ENCODE data around the gene PHLDB2.

Gene PHLDB2

DNA sequence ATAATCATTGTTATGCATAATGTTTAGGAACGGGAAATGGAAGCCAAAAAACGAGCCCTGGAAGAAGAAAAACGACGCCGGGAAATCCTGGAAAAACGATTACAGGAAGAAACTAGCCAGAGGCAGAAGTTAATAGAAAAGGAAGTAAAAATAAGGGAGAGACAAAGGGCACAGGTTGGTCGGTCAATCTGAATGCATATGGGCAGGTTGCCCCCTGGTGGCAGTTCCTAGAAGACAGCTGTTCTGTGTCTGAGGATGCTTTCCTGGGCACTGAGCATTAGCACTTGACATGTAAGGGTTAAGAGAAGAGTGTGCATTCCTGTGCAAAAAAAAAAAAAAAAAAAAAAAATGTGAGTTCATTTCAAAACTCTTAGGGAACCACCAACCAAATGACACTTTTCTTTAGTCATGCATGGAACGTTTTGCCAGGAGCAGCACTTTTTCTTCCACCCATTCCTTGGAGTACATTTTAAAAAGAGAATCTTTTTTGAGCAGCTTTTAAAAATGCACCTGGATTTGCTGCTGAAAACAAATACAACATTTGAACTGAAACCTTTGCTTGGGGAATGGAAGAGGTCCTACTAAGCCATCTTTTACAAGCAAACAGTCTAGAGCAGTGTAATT lies 108.7 kb downstream of the PHLDB2 start:
- DNase-seq = peak; percentile 38

DNA sequence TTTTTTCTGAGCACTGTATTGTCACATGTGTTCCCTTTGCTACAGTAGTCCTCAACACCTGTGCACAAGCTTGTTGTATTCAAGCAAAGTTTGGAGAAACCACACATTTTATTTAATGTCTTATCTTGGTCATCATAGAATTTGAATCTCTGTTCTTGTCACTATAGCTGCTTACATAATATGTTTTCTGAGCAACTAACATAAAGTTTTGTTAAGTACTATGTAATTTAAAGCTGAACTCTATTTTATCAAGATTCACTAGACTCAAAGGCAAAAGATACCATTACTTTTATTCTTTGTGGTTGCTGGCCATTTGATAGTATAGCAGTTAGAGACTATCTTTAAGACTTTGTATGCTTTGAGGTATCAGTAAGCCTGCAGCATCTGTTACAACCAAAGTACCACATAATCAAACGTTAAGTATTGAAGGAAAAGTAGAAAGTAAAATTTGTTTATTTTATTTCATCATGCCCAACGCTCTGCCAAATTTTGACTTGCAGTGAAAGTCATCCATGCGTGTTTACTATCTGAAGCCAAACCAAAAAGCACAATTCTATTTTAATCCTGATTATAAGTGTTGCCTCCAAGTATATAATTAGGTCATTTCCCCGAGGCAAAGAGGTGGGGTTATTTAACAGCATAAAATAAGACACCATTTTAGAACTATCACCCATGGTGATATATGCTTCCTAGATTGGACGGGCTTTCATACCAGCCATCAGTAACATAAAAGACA lies 109.4 kb downstream of the PHLDB2 start:
- DNase-seq = no peak

DNA sequence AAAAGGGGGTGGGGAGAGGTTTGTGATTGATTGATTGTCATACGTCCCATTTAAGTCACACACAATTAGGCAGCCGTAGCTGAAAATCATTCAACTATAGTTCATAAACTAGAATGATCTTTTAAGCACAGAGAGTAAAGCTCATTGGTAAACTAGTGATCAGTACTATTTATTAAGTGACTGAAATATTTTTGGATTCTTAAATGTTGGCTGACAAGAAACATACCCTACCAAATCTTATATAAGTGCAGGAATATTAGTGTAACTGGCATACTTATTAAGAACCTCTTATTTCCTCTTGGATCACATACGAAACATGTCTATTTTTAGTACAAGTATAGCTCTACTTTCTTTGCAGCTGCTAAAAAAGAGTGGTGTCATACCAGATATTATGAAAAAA lies 111.3 kb downstream of the PHLDB2 start:
- DNase-seq = no peak

DNA sequence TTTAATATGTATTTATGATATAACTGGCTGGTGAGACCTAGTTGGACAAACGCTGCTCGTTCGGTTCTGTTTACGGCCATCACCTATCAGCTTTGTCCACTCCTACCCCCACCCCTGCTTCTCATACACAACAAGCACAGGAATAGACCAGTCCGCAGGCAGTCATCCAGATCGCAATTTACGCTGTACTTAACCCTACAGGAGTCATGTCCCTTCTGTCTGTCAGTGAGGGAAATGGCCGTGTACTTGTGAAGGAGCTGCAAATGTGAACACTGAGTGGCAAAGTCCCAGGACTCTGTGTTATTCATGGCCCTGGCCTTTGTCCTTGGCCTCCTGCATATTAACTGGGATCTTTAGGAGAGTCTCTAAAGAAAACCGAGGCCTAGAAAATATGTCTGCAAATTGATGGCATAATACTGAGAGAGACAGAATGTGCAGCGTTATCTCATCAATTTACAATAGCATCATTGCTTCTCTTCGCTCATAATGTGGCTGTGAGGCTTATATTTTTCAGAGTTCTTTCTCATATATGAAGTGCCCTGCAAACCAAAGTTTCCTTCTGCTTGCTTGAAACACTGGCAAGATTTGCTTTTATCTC lies 112.6 kb downstream of the PHLDB2 start:
- DNase-seq = peak; percentile 57

DNA sequence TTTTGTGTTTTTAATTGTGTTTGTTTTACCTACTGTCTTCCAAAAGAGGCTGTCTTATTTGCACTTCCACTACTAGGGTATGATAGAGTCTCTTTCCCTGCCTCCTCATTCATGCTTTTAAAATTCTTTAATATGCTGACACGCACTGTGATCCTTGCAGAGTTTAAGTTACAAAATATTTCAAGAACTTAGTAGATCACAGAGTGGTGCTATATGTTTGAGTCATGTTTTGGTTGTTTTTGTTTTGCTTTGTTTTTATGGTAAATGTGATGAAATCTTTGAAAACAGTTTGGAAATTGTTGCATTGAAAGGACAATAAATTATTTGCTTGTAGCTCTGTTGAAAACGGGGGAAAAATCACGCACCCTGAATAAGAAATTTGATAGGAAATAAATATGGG lies 113.8 kb downstream of the PHLDB2 start:
- DNase-seq = no peak

DNA sequence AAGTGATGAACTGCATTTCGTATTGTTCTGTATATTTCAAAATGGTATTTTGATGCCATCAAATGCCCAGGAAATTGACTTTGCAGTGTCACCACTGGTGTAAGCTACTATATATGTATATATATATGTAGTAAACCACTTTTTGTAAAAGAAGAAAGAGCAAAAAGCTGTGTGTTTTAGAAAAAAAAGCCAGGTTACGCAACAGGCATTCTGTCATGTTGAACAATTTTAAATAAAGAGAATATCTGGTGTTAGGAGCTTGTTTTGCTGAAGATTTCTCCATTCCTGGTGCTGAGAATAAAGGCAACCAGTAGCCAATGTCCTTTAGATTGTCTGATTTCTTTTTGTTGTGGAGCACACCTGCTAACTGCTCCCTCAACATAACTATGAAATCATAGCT lies 116.1 kb downstream of the PHLDB2 start:
- DNase-seq = no peak

DNA sequence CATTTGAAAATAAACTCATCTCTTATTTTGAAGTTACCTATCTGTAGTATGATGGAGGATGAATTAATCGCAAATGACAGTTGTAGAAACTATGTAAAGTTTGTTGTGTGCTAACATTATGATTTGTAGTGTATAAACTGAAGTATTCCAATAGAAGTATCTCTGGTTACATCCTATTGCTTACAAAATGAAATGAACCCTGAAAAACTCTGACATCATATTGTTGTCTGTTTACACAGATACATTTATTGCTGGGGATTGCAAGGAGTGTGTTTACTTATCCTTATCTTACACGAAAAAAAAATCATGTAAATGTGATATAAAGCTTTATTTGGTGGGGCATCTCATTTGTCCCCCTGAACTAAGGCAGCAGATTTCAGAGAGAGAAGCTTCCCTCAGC lies 117.2 kb downstream of the PHLDB2 start:
- DNase-seq = no peak

DNA sequence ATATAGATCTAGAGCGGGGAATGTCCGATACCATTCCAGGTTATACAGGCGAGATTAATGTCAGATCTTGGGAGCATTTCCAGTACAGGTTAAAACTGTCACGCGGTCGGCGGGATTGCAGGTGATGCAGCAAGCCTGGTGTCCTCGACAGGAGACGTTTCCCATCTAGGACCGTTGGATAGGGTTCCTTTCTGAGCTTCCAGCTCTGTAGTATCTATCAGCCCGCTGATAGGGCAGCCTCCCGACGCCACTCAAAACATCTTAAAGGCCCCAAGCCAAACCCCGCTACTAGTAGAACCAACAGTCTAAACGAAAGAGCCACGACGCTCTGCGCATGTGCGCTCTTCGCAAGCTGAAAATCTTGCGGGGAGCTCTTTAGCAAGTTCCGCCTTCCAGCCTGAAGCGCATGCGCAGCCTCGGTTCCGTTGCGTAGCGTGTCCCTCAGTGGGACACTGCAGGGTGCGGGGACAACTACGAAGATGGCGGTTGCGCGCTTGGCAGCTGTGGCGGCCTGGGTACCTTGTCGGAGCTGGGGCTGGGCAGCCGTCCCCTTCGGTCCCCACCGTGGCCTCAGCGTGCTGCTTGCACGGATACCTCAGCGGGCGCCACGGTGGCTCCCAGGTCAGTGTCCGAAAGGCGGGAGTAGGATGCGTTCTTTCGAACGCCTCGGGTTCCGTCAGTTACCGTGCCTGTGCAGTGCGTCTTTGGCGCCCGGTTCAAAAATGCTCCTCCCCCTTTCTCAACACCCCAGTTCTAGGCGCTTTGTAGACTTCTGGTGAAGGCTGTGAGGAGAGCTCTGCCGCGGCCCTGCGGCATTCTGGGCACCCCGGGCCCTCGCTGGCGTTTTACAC lies 119.7 kb downstream of the PHLDB2 start, which contains the start of gene ABHD10:
ABHD10 (plus strand) TSS at position 444 of the 851 bp plus-strand sequence; CDS start at position 480, 36 bp downstream.
- DNase-seq = peak; percentile 96

DNA sequence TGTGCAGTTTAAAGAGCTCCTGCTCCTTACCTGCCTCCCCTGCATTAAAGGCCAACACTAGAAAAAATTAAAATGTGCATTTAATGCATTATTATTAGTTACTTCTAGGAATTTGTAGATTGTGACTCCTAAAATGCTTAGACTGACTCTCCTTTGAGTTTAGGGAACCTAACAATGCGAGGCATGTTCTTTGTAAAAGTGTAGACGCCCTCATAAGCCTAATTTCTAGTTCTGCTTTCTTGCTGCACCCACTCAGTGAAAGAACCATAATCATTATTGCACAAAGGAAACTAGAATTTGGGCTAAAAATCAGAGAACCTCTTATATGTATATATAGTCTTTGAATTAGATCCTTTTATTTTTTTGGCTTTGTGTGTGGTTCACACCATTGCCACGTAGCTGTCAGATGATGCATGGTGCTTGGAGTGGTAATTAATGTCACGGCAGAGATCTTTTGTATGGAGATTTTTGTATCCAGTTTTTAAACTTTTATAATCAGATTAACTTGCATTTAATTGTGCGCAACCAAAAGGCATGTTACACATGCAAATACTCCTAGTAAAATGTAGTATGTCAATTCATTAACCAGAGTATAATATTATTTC lies 120.5 kb downstream of the PHLDB2 start:
- DNase-seq = no peak

DNA sequence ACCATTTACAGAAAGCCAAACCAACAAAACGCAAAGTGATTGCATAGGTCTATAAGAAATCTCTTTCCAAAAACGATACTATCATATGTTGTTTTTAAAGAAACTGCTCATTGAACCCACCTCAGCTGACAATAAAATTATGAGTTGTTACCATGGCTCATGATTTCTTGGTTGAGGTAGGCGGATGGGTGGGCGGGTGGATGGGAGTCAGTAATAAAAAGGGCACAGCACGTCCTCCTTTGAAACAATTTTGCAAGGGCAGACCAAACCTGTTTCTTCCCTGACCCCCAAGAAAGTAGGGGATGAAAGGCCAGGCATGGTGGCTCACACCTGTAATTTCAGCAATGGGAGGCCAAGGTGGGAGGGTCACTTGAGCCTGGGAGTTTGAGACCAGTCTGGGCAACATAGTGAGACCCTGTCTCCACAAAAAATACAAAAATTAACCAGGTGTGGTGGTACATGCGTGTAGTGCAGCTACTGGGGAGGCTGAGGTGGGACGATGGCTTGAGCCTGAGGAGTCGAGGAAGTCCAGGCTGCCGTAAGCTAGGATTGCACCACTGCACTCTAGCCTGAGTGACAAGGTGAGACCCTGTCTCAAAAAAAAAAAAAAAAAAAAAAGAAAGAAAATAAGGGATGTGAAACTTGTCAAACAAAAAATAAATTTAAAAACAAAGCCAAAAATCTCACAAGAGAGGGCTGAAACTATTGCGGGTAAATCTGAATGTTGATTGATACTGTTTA lies 121.8 kb downstream of the PHLDB2 start:
- DNase-seq = no peak

DNA sequence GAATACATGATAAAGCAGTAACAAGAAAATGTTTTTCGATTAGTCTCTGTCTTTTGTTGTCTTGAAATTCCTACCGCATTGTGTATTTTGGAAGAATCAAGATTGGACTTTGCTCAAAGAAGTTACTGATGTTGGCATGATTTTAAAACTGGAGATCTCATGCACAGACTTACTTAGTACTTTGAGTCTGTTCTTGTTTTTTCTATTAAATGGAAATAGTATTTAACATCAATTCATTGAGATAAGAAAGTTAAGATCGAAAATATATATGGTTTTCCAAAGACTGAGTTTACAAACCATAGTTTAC lies 122.3 kb downstream of the PHLDB2 start:
- no peak for DNase-seq

DNA sequence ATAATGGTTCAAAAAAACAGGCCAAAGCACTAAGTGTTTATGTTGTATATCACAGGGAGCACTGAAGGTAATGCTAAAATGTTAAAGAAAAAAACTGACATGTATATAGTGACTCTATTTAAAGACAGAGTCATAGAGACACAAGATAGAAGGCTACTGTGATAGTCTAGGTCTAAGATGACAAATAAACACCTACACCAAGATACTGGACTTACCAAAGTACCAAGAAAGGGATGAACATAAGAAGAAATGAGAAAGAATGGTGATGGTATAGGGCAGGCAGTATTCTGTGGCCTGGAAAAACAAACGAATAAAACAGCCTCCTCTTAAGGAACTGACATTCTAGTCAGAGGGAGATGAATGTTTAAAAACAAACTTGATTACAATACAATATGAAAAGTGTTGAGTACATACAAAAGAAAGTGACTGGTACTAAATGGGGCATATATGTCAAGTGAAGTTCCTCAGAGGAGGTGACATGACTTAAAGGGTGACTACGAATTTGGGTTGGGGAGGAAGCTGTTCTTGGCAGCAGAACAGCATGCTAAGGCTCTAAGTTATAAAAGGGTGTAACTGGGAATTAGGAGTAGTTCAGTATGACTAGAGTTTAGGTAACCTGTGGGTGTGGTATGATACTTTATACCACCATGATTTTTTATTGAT lies 125.7 kb downstream of the PHLDB2 start:
- DNase-seq = no peak

DNA sequence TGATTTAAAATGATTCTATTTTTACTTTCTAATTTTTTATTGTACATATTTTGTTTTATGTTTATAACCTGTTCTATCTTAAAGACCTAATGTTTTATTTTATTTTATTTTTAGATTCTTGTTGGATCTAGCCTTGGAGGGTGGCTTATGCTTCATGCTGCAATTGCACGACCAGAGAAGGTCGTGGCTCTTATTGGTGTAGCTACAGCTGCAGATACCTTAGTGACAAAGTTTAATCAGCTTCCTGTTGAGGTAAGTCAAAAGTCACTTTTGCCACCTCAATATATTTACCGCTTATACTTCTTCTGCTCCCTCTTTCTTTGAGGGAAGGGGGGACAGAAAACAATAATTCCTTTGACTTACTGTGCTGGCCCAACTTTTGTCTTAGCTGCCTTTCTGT lies 127.7 kb downstream of the PHLDB2 start:
- no peak for DNase-seq

DNA sequence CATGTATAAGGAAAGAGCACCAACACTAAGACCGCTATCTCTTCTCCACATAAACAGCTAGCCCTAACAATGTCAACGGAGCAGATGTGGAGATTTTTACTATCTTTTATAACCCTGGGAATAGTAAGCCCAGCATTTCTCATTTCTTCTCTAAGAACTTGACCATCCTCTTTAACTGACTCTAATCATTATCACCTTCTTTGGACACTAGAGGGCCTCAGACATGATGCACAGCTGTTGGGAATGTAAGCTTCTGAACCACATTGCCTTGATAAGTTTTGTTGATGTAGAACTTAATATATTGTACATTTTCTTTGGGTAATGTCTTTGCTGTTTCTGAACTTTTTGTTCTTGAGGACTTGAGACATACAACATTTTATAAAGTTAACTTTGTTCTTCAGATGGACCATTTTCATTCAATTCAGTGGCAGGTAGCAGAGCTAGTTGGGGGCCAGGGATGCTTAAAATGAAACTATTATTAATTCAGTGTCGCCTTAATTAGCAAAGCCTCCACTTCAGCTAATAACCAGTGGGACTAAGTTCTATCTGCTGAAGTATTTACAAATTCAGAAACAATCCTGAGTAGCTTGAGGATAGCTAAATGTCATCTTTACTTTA lies 130.1 kb downstream of the PHLDB2 start:
- peak; percentile 27 for DNase-seq

DNA sequence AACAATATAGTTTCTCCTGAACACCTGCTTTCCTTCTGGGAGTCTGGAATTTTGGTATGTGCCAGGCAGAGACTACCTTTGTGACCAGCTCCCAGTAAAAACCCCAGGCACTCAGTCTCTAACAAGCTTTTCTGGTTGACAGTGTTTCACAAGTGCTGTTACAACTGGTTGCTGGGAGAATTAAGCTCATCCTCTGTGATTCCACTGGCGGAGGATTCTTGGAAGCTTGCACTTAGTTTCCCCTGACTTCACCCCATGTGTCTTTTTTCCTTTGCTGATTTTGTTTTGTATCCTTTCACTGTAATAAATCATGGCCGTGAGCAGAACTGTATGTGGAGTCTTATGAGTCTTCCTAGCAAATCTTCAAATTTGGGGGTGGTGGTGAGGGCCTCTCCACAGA lies 134.0 kb downstream of the PHLDB2 start:
- no peak for DNase-seq

DNA sequence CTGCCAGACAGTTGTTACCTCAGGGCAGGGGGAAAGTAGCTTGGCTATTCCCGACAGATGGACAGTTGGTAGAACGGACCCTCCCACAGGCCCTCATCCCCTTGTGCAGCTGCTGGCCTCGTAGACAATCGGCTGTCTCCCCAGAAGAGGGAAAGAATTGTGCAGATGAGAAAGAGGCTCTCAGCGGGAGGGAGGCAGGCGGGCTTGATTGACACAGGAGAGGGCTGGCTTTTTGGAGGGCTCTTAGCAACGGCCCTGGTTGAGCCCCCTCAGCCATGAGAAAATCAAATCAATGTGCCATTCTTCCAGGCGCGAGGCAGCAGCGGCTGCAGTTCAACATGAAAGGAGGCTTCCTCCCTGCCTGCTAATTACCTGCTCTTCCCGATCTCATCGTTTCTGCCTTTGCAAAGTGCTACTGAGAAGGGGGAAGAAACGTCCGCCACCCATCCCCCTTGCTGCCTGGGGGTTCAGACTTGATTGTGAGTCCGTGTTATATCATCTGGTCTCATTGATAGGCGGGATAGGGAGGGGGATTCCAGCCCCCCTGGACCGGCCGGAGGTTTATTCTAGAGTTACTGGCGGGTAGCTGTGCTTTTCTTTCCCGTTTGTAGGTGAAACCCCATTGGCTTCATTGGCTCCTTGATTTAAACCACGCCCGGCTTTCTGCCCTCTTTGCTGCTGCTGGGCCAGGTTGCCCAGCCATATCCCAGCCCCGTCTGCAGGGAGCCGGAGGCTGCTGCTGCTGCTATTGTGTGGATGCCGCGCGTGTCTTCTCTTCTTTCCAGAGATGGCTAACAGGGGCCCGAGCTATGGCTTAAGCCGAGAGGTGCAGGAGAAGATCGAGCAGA lies 139.8 kb downstream of the PHLDB2 start, which contains the start of gene TAGLN3:
TAGLN3 (plus strand) TSS at position 287 of the 848 bp plus-strand sequence; CDS start at position 788, 501 bp downstream.
- peak; percentile 78 for DNase-seq

DNA sequence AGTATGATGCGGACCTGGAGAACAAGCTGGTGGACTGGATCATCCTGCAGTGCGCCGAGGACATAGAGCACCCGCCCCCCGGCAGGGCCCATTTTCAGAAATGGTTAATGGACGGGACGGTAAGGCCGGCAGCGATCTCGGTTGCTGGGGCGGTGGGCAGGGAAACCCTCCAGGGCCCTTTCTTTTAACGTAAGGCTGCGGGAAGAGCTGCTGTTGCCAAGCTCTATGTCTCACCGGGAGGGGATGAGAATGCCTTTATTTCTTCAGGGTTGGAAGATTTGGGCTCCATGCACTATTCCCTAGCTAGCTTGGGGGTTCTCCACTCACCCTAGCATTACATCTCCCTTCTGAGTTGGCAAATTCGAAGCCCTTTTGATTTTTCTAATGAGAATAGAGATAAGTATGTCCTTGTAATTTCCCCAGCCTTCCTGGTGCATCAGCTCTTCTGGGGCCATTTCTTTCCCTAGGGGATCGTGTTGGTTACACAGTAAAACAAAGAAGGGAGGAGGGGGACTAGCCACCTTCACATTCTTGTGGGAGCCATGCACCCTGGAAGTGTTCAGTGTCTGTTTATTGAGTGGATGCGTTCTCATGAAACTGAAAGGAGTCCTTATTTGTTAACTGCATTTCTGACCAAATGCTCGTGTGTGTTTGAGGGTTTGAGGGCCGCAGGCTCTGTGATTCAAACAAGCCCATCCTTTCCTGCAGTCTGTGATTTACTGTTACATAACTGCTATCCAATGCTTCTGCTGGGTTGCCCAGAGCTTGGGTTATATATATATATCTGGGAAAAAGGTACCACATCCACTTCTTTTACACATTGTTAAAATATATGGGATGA lies 140.6 kb downstream of the PHLDB2 start:
- DNase-seq = no peak

DNA sequence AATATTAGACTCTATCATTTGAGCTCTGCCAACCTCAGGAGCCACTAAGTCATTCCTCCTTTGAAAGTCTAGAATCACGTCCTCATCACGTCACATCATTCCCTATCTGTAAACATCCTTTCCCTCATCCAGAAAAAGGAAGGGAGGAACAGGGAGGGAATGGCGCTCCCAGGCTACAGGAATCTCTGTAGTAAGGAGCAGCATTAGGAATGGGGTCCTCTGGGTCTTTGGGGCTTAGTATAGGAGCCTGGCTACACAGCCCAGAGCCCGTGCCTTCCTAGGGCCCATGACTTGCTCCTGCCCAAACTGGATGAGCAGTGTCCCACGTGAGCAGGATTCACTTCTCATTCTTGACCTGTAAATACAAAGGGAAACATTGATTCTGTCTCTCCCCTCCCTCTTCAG lies 141.3 kb downstream of the PHLDB2 start:
- no peak for DNase-seq

DNA sequence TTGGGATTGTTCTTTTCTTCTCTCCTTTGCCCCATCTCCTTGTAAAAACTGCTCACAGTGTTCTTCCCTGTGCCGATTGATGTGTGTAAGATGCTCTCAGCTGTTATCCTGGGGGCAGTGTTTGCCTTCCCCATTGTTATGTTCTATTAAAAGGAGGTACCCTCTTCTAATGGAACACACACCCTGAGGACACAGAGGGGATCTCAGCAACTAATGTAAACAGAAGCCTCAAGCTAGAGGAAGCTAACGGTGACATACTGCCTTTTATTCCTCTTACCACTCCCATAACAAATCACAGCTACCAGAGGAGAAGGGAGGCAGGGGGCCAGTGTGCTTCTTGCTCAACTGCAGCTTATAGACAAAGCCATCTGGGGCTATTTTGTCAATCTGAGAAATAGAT lies 141.9 kb downstream of the PHLDB2 start:
- DNase-seq = peak; percentile 26
